GM23248 (cell line): ENCODE data around the gene REXO2.

ENCODE experiments used
- EZH2 ChIP-seq: fragments of 200-600 bp; sonication (generic); IDR thresholded peaks from 2 replicates; pipeline ENCODE4 v1.6.1; 2018; ENCODE audit warnings: antibody characterized with exemption, mild to moderate bottlenecking; ENCODE audit not compliant: insufficient read depth, poor library complexity, severe bottlenecking
- EZH2phosphoT487 ChIP-seq: fragments of 200-600 bp; sonication (generic); IDR thresholded peaks from 2 replicates; pipeline ENCODE4 v1.6.1; 2018; ENCODE audit warnings: antibody characterized with exemption, moderate library complexity, mild to moderate bottlenecking, low read depth; ENCODE audit not compliant: insufficient read depth

DNA sequence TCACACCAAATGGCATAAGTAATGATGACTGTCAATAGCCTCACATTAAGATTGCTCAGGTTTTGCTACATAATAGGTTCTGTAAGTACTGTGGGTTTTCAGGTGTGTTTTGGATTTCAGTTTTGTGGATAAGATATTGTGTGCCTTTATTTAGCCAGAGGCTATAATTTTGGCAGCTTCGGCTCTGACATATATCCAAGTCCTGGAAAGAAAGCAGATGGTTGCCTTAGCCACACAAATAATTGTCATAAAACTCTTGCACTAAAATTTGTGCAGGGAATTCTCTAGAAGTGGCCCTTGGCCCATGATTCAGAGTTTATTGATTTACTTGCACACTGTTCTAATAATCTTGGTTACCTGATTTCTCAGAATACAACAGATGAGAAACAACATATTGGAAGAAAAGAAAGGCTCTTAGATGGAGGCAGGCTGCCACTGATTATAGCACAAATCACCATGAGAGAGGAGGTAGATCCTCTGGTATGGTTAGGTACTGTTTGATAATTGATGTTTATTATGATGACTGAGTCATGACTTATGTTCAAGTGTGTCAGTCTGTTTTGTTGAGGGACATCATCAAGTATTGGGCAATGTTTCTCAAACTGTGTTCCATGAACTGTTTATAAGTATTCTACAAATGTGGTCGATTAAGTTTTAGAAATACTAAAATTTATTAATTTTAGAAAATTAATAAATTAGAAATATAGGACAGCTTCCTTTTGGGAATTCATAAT lies 9.6 kb downstream of the REXO2 start:
- TF ChIP-seq EZH2phosphoT487, result no peak
- TF ChIP-seq EZH2, result no peak
